ENCODE data around the gene PCSK6. TPM values are rescaled to one million over a fixed set of nuclear protein-coding genes. Genes with fewer than 3 reads are reported as not detected.
A peak's percentile ranks its signal among the peaks of the same experiment; 100 is the strongest.
"Not testable (repeated sequence)": the region's sequence is repeated elsewhere in the genome, so short reads cannot be mapped to it uniquely, and the experiment has no call there.

Gene PCSK6
- total RNA-seq, 1 donor from 2014 or later = 8.4 TPM

- Histone ChIP-seq H3K27me3 (ENCODE audit: control insufficient read depth, insufficient read depth, low read length) (no peaks in the 10 kb centered on the region), H3K4me3 (ENCODE audit: low read depth, low read length) (peak overlapping the region; percentile 97), H3K36me3 (ENCODE audit: control insufficient read depth, insufficient read depth, low read length) (no peaks in the 10 kb centered on the region)
- no peak for DNase-seq (ENCODE audit: low read depth)
- TF ChIP-seq CTCF (IDR thresholded peaks at IDR 0.05; ENCODE audit: insufficient read depth, low read length, poor library complexity, severe bottlenecking) = no peak
Observed at GRCh38 chr15:101295607-101296161, 193.8 kb downstream of the PCSK6 start.

DNA sequence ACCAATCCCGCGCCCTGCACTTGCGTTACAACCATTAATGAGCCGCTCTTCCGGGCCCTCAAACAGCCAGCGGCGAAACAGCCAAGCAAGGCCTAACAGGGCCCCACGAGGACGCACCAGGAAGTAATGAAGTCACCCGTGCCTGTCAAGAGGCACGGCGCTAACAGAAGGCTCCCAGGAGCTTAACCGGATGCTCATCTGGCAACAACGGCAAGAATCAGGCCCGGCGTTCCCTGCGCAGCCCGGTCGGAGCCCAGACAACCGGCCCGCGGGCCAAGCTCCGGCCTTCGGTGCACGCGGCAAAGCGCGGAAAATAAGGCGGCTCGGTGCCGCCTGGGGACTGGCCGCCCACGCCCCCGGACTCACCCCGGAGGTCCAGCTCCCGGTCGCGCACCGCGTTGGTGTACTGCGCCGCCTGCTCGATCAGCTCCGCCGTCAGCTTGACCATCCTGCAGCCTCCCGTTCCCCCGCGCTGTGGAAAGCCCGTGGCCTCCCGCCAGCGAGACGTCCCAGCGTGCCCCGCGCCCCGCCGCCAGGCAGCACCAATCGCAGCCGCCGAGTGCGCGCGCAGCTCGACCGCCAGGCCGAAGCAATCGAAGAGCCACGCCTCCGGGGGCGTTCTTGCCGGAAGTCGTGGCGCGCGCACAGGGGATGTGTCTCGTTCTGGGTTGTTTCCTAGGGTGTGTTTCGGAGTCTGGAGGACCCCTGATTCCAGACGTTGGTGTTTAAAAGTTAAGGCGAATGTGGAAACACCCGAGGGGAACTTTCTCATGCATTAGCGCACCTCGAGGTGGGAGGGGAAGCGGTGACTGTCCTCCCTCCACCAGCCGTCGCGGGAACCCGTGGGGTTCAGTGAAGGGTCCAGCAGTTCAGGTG, 194.5 kb downstream of the PCSK6 start, which contains the start of gene SNRPA1:
Gene SNRPA1, minus strand, starts transcription at position 518 of the 876 bp plus-strand sequence. Its CDS starts 70 bp downstream, at position 448.
- no peaks in the 10 kb centered on the region for H3K27me3 ChIP-seq (ENCODE audit: control insufficient read depth, insufficient read depth, low read length)
- DNase-seq (ENCODE audit: low read depth) = peak; percentile 67
- no peaks in the 10 kb centered on the region for H3K36me3 ChIP-seq (ENCODE audit: control insufficient read depth, insufficient read depth, low read length)
- no peak for TF ChIP-seq CTCF (IDR thresholded peaks at IDR 0.05; ENCODE audit: insufficient read depth, low read length, poor library complexity, severe bottlenecking)
- peak within 1 kb of the TSS; percentile 97 for H3K4me3 ChIP-seq (ENCODE audit: low read depth, low read length)

GRCh38 chr15:101293122-101293521, 196.4 kb downstream of the PCSK6 start:
- peak overlapping the region; percentile 97 for H3K4me3 ChIP-seq (ENCODE audit: low read depth, low read length)
- H3K36me3 ChIP-seq (ENCODE audit: control insufficient read depth, insufficient read depth, low read length) = peaks cover 1% of the 10 kb centered on the region
- DNase-seq (ENCODE audit: low read depth) = no peak
- H3K27me3 ChIP-seq (ENCODE audit: control insufficient read depth, insufficient read depth, low read length) = no peaks in the 10 kb centered on the region
- TF ChIP-seq CTCF (IDR thresholded peaks at IDR 0.05; ENCODE audit: insufficient read depth, low read length, poor library complexity, severe bottlenecking) = no peak

DNA sequence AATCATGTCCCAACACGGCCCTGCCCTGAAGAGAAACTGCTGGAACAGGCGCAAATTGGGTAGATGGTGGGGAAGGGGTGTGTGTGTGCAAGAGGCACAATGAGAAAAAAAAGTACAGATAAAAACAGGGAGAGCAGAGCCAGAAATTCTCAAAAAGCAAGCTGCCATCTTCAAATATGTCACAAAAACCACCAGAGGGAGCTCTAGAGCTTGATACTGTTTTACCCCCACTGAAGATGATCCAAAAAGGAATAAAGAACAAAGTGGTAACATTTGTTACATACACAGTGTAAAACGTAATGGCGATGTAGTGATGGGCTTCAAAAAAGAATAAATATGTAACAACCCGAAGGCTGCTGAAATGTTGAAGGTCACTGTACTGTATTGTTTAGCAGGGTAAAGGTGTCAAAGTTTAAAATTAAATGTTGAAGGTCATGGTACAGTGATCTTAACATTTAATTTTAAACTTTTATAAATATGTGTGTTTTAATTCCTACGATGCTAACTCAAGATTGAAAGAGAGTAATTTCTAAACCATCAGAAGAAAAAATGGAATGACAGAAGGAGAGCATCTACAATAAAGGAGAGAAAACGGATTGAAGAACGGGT, 200.5 kb downstream of the PCSK6 start:
- H3K4me3 ChIP-seq (ENCODE audit: low read depth, low read length) = no peak overlapping the region
- DNase-seq (ENCODE audit: low read depth) = peak; percentile 23
- no peaks in the 10 kb centered on the region for H3K27me3 ChIP-seq (ENCODE audit: control insufficient read depth, insufficient read depth, low read length)
- TF ChIP-seq CTCF (IDR thresholded peaks at IDR 0.05; ENCODE audit: insufficient read depth, low read length, poor library complexity, severe bottlenecking) = peak; percentile 65
- peaks cover 1% of the 10 kb centered on the region for H3K36me3 ChIP-seq (ENCODE audit: control insufficient read depth, insufficient read depth, low read length)

DNA sequence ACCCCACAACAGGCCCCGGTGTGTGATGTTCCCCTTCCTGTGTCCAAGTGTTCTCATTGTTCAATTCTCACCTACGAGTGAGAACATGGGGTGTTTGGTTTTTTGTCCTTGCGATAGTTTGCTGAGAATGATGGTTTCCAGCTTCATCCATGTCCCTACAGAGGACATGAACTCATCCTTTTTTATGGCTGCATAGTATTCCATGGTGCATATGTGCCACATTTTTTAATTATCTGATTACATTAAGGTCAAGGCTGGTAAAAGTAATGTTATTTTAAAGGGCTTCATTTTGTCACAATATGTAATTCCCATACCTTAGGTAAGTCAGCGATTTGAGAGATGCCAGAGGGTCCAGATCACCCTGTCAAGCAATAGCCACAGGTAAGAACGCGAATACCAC, 202.2 kb downstream of the PCSK6 start:
- not testable (repeated sequence) for H3K27me3 ChIP-seq (ENCODE audit: control insufficient read depth, insufficient read depth, low read length); H3K4me3 ChIP-seq (ENCODE audit: low read depth, low read length); DNase-seq (ENCODE audit: low read depth); H3K36me3 ChIP-seq (ENCODE audit: control insufficient read depth, insufficient read depth, low read length)

GRCh38 chr15:101286471-101287114, 202.9 kb downstream of the PCSK6 start:
- no peak for DNase-seq (ENCODE audit: low read depth)

More at GRCh38 chr15:101286471-101287114, 202.9 kb downstream of the PCSK6 start:
- H3K27me3 ChIP-seq (ENCODE audit: control insufficient read depth, insufficient read depth, low read length) = no peaks in the 10 kb centered on the region
- peaks cover 1% of the 10 kb centered on the region for H3K36me3 ChIP-seq (ENCODE audit: control insufficient read depth, insufficient read depth, low read length)
- TF ChIP-seq CTCF (IDR thresholded peaks at IDR 0.05; ENCODE audit: insufficient read depth, low read length, poor library complexity, severe bottlenecking) = no peak
- H3K4me3 ChIP-seq (ENCODE audit: low read depth, low read length) = no peak overlapping the region

Measured in kidney epithelial cell (primary cell).